NCI-H1105 treated with DMSO at 0.1 percent for 48 hours (cell line): ENCODE data around the gene PLD1.
"Not testable (repeated sequence)": the region's sequence is repeated elsewhere in the genome, so short reads cannot be mapped to it uniquely, and the experiment has no call there.

ENCODE experiments used
- DNase-seq: peaks from one replicate; lab custom pipeline; 2025; lab: John Stamatoyannopoulos, UW

PLD1 gene

DNA sequence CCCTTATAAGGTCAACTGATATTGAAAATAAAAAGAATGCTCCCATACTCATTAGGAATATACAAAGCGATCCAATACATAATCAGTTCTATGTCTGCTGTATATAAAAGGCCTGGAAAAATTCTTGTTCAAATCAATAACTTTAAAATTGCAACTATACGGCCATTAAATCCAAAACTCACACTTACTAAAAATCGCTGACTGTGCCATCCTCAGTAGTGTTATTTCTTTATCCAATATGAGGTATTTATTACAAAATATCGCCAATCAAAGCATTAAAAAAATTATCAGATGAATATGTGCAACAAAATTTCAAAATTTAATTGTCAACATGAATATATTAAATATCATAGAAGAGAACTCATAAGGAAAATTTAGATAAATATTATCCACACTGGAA, 146.5 kb downstream of the PLD1 start:
- no peak for DNase-seq

DNA sequence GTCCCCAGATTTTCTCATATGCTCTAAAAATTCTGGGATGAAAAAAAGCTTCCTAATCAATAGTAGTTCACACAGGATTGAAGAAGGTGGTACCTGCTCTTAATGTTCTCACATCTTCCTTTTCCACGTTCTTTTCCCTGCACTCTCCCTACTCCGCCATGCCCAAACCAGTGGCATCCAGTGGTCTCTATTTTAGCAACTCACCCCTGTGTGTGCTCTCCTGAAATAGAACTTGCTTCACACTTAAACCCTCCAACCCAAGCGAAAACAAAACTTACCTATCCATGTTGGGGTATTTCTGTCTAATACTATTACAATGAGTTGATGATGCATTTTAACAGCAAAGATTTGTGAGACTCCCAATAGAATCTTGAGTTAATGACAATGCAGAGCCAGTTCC, 148.8 kb downstream of the PLD1 start:
- DNase-seq, result no peak

DNA sequence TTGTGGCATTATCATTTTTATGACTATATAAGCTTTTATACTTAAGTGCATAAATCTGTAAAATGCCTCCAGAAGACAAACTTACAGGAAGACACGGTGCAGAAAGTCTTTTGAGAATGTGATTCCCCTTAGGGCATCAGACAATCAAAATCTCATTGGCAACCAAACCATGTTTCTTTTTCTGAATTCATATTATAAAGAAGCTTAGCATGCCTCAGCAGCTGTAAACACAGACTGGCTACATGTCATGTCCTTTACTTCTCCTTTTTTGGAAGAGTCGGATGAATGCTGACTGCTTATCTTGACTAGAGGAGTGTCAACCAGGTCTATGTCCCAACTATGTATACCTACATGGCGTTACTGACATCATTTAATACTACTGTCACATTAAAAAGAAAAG, 150.1 kb downstream of the PLD1 start:
- no peak for DNase-seq

DNA sequence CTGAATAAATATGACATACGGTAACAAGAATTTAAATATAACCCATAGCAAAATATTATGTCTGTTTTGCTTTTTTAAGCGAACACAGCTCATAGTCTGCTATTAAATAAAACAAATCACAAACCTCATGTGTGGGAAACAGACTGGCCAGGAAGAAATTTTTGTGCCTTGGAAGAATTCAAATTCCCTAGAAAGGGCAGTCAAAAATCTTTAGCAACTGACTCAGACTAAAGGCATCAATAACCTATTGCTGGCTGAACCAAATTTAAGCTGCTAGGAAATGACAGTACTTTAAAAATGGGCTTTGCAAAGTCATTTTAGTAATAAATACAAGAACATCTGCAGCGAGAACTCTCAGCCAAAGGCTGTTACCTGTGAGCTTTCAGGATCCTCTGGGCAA, 151.4 kb downstream of the PLD1 start:
- no peak for DNase-seq

DNA sequence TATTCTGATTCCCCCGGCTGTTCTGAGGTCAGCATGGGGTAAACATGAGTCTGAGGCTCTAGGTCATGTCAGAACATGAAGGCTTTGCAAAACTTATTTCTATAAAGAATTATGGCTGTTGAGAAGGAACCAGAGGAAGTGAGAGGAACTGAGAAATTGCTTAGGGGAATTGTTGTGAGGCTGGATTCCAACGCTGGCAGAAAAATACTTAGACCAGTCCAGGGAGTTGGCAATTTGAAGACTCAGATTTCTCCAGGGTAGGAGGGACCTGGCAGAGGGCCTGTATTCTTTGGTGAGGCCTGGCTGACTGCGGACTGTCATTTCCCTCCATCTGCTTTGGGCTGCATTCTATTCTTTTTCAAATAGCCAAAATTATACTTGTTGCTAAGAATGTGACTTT, 155.5 kb downstream of the PLD1 start:
- no peak for DNase-seq

DNA sequence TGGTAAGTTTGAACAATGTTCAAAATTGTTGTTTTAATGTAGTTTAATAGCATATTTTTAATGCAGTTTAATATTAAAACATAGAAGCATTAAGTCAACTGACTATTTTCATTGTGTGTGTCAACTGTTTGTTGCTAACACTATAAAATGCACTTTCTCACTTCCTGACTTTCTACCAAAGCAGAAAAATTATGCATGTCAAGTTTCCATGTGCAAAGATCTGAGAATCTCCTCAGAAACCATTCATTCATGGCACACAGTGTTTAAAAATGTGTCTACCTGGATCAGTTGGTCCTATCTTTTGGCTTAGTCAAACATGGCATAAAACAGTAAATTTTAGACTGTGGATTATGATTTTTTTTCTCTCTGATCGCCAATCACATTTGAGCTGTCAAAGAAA, 156.0 kb downstream of the PLD1 start:
- no peak for DNase-seq

DNA sequence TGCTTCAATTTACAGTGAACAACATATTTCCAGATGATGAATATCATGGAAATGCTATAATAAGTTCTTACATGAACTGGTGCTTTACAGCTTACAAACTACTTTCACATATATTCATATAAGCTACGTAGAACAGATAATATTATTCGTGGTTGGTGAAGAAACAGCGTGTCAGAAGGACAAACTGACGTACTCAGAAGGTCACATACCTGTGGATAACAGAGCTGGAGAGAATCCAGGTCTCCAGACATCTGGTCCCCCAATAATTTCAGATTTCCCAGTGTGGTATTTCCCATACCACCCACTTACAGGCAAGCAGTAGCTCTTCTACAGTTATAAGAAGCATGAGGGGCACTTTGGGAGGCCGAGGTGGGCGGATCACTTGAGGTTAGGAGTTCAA, 156.6 kb downstream of the PLD1 start:
- no peak for DNase-seq

DNA sequence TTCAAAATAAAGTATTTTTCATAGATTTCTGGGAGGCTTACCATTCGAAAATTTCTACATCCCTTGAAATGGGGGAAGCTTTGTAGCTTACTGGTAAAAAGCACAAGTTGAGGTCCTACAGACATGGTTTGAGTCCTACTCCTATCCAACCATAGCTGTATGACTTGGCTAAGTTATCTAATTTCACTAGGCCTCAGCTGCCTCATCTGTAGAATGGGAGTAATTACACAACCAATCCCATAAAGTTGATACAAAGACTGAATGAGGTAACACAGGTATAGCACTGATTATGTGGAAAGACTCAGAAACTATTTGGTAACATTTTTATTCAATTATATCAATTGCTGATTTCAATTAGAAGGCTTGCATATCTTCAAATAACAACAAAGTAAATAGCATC, 157.4 kb downstream of the PLD1 start:
- DNase-seq, result no peak

DNA sequence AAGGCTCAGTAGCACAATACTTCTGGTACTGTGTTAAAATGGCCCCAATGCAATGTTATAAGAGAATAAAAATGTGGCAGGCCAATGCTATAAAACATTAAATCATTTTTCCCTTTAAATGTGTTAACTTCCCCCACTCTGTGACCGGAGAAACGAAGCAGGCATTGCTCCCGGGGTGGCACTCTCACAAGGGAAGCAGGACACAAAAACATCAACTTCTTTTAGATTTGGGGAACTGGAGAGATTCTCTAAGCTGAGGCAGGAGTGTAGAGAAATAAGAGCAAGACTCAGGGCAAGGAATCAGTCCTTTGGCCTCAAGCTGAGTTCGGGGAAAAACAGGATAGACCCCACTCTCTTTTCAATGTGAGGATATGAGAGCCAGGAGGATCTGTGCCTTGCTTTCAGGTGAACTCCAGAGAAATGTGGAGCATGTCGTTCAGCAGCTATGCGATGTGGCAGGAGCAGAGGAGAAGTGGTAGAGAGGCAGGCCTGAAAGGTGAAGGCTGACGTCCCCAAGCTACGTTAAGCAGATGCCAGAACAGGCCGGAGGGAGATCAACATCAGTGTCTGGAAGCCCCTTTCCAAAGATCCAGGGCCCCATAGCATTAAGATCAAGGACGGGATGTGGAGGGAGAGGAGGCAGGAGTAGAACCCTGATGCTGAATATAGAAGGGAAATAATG, 160.2 kb downstream of the PLD1 start:
- no peak for DNase-seq

DNA sequence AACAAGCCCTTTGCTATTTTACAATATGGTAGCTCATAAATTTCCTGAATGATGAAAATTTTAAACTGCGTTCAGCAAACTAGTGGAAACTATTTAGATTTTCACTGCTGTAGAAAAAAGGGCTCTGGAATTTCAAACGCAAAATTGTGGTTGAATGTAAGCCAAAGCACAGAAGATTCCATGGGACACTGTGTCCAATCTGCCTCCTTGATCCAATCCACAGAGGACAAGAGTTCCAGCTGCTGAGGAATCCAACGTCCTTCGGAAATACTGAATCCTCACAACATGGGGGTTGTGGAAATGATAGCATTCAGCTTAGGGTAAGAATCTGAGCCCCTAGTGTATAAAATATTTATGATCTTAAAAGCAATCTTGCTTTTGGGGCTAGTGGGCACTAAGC, 161.0 kb downstream of the PLD1 start:
- DNase-seq, result no peak

DNA sequence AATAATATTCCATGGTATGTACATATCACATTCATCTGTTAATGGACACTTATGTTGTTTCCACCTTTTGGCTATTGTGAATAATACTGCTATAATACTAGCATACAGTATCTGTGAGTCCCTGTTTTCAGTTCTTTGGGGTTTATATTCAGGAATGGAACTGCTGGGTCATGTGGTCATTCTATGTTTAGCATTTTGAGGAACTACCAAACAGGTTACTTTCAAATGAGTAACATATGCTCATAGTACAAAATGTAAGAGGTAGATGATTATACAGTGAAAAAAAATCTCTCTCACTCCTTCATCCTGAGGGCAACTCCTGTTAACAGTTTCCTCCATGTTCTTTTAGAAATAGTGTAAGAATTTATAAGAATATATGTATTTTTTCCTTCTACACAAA, 162.2 kb downstream of the PLD1 start:
- no peak for DNase-seq

DNA sequence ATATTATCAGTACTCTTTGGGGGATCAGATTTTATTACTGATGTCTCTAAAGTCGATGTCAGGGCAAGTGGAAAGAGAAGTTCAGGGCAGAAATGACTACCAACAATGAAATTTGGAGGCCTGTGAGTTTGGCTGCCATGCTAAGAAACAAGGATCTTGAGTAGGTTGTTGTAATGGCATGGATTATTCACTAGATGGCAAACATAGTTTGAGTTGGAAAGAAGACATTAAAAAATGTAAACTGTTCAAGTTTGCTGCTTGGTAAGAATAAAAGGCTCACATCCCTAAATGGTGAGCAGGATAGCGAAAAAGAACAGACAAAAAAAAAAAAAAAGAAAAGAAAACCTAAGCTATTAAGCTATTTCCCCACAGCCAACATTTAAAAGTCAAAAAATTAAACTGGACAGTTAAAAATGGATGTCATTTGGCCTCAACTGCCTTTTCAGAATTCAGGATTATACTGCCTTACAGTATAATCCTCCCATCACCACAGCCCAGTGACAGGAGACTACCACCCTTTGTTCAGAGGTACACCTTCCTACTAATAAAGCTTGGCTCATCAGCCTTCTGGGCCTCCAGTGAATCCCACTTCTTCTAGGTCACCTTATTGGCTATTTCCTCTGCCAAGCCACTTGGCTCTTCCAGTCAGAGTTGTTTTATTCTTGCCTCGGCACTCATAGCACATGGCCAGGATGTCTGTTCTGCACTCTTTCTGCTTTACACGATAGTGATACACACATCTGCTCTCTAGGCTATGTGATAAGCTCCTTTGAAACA, 163.7 kb downstream of the PLD1 start:
- DNase-seq, result peak; percentile 83

DNA sequence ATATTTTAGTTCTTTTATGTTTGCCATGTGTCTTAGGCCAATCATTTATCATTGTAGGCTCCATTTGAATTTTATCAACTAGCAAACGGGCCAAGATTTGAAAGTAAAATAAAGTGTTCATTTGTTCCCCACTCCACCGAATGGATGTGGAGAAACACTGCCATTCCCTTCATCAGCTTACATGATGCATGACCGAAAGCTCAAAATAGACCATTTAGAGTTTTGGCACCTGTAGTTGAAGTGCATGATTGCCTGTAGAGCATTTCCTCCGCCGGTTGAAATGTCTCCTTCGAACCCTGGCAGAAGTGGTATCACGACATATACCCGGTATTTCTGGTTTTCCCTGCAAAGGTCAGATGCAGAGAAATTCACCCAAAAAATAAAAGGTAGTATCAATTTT, 165.6 kb downstream of the PLD1 start:
- DNase-seq, result no peak

DNA sequence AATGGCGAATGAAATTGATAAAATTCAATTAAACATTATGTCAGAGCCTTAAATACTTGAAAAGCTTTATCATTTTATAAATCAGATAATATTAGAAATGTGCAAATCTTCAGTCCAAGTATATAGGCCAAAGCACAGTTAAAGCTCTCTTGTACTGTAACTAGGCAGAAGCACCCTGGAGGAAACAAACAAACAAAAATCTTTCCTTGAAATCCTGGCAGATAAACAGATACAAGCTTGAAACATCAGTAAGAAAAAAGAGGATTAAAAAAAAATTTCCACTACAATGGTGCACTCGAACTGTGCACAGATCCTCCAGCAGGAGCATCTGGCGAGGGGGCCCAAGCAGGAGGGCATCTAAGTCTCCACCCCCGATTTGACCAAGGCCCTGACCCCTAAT, 166.6 kb downstream of the PLD1 start:
- DNase-seq, result no peak

DNA sequence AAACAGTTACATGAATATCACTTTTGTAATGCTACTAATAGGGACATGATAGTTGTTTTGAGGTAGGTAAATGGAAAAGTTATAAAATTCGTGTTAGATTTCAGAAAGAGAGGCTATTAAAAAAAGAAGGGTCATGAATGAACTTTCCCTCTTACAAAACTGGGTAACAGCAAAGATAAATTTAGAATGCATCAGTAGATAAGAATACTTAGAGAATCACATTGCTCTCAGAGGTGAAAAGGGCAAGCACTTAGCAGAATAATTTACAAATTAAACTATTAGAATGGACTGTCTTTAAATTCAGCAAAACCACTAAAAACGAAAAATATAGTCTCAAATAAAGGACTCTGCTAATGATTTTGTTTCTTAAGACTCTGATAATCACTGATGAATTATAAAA, 167.2 kb downstream of the PLD1 start:
- no peak for DNase-seq

DNA sequence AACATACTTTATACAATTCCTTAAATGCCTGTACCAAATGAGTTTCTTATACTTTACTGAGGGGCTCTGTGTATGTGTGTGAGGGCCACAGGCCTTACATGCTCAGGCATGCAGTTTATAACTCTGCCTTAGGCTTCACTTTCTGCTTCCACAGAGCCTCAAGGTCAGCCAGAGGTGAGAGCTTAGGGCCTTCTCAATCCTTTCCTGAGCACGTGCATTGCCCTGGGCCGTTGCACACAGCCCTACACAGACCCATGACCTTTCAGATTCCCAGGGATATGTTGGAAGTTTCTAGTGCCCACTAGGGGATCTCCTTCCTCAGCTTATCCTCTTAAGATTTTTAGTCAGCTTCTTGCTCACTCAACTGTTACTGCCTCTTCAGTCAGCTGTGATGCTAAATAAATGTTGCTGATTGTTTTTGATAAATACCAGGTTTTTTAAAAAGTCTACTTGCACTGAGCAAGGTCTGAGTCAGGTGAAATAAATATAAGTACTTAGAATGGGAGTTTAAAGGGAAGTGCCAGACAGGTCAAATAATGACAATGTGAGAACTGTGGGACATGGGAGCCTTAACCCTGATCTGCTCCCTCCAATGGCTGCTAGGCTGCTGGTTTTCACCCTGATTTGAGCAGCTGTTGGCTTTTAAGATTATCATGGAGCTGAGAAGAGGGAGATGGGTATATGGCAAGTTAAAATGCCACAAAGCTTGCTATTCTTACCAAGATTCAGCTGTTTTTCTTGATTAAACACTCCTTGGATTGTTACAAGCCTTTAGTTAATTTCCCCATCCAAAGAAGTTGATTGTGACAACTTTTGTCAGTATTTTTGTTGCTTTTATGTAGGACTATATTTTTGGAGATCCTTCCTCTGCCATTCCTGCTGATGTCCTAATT, 169.5 kb downstream of the PLD1 start:
- DNase-seq, result no peak

DNA sequence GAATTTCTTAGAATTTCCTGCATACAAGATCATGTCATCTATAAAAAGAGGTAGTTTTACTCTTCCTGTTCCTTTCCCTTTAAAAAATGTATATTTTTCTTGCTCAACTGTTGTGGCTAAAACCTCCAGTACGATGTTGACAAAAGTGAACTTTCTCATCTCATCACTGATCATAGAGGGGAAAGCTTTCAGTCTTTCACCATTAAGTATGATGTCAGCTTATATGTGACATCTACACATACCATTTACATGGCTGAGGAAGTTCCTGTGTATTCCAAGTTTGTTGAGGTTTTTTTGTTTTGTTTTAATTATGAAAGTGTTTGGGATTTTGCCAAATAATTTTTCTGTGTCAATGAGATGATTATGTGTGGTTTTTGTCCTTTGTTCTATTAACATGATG, 173.6 kb downstream of the PLD1 start:
- no peak for DNase-seq

DNA sequence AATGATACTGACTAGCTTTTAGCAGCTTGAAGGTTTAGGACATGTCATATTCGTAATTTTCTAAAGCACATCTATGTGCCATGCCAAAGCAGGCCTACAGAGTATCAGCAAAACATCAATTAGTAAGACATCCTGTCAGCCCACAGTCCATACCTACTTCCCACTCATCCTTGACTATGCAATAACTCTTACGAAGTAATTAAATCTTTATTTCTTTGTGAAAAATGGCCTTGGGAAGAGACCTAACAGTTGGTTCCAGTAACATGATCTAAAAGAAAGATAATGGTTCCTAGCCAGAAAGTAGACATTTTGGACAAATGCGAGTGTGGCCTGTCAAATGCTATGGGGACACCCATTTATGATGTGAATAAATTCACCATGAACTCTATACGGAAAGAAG, 177.5 kb downstream of the PLD1 start:
- DNase-seq, result no peak

DNA sequence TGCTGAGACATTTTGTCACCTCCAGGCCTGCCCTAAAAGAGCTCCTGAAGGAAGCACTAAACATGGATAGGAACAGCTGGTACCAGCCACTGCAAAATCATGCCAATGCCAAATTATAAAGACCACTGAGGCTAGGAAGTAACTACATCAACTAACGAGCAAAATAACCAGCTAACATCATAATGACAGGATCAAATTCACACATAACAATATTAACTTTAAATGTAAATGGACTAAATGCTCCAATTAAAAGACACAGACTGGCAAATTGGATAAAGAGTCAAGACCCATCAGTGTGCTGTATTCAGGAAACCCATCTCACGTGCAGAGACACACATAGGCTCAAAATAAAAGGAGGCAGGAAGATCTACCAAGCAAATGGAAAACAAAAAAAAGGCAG, 183.5 kb downstream of the PLD1 start:
- DNase-seq, result not testable (repeated sequence)

DNA sequence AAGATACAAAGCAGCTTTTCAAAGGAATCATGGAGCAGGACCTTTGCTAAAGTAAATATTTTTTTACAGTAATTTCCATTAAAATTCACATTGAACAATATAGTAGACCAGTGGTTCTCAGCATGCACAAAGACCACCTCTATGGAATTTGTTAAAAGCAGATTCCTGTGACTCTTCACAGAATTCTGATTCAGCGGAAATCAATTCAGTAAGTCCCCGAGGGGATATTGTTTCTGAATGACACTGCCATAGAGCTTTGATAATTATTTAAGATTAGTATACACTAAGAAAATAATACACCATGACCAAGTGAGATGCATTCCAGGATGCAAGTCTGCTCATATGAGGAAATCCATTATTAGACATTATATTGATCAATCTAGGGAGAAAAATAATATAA, 188.2 kb downstream of the PLD1 start:
- DNase-seq, result no peak

DNA sequence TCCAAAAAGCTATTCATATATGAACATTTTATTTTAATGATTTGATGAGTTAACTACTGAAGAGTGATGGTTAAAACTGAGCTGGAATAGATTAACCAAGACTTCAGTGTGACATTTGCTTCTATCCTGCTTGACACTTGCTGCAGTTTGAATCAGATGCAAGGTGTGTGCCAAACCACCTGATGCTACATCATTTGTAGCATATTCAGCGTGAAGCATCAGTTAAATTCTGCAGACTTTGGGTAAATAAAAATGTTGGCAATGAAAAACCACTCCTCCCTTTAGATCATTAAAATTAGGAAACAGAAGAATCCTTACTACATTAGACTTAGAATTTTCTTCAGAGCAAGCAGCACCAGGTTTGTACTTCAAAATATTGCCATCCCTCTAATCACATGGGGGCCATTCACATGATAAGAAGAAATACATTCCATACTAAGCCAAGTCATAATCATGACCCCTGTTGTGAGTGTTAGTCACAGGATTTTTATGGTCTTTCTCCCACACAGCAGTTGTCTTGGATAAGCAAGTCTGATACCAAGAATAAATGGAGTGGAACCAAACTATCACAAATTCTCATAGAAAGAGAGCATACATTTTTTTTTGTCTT, 189.4 kb downstream of the PLD1 start:
- no peak for DNase-seq

DNA sequence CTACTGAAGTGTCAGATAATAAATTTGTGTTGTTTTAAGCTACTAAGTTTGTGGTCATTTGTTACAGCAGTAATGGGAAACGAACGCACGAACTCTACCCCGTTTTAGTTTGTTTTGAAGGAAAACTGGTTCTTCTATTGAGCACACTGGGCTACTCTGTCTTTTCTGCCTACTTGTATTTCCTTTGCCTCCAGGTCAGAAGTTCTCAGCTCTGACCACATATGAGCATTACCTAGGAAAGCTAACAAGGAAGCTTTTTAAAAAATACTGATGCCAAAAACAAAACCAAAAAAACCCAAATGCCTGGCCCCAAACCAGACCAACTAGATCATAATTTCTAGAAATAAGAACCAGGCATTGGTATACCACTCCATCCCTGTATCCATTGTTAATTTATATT, 193.5 kb downstream of the PLD1 start:
- DNase-seq, result no peak

DNA sequence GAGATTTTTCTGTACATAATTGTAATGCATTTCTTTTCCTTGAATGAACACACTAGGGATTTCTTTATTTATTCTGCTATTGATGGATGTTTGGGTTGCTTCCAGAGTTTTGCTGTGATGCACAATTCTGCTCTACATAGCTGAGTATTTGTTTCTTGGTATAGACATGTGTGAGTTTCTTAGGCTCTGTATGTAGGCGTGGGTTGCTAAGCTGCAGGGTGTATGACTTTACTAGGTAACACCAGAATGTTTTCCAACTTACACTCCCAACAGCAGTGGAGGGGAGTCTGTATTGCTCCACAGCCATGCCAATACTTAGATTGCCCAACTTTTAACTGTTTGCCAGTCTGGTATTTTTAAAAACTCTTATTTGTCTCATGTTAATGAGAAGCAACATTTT, 194.6 kb downstream of the PLD1 start:
- DNase-seq, result no peak
